Mucosa of rectum (tissue), 2 donors: ENCODE results near the gene SPACA6.
A peak's percentile ranks its signal among the peaks of the same experiment; 100 is the strongest.

ENCODE experiments used
- H3K27ac ChIP-seq, 2 donors: one replicate each; pipeline ENCODE4 v1.7.0; 2013; ENCODE audit warnings: inconsistent platforms in 2 of 2, low read depth in 2 of 2, low read length in 2 of 2
- H3K27me3 ChIP-seq, 2 donors: one replicate each; pipeline ENCODE4 v1.7.0; 2013; ENCODE audit warnings: low read length in 2 of 2; ENCODE audit not compliant: control insufficient read depth in 2 of 2, insufficient read depth in 2 of 2
- H3K36me3 ChIP-seq, 2 donors: one replicate each; pipeline ENCODE4 v1.7.0; 2013; ENCODE audit warnings: low read length in 2 of 2; ENCODE audit not compliant: control insufficient read depth in 2 of 2, insufficient read depth in 2 of 2
- H3K4me1 ChIP-seq, 2 donors: one replicate each; pipeline ENCODE4 v1.7.0; 2013; ENCODE audit warnings: low read length in 2 of 2, mild to moderate bottlenecking in 1 of 2; ENCODE audit not compliant: control insufficient read depth in 2 of 2, insufficient read depth in 2 of 2
- H3K4me3 ChIP-seq, 2 donors: one replicate each; pipeline ENCODE4 v1.7.0; 2013; ENCODE audit warnings: low read length in 2 of 2
- H3K9ac ChIP-seq, 2 donors: one replicate each; pipeline ENCODE4 v1.7.0; 2013; ENCODE audit warnings: low read length in 2 of 2, low read depth in 1 of 2, mild to moderate bottlenecking in 1 of 2
- H3K9me3 ChIP-seq, 2 donors: one replicate each; pipeline ENCODE4 v1.7.0; 2013; ENCODE audit warnings: low read length in 2 of 2; ENCODE audit not compliant: control insufficient read depth in 2 of 2
- donor health status: healthy.
- donor health status: Normal muscosa, but diverticular disease.

The SPACA6 gene

DNA sequence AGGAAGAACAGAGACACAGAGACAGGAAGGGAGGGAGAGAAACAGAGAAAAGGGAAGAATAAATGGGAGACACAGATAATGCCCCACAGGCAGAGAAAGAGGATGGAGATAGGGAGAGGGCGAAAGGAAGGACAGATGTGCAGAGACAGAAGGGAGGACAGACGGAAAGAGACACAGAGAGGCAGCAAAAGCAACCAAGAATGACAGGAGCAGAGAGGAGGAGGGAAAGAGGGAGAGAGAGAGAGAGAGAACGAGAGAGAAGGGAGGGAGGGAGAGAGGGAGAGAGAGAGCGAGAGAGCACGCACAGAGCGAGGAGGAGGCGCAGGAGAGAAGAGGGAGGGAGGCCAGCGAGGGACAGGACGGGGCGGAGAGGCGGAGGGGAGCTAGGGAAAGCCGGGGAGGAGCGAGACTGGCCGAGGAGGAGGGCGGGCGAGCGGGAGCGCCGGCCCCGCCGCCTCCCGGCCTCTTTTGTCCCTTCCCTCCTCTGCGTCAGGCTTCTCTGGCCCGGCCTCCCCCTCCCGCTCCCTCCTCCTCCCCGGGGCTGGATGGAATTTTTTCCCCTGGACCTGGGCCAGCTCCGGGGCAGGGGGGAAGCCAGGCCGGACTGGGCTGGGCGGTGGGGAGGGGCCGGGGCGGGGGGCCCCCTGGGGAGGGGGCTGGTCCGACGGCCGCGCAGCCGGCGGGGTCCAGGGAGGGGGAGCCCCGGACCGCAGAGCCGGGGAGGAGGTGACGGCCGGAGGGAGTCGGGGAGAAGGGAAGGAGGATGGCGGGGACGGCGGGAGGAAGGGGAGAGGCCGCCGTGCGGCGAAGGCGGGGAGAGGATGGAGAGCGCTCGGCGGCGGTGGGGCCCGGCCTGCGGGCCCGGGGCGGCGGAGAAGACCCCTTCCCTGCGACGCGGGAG, 4.2 kb upstream of the SPACA6 start:
- no peaks in the 10 kb centered on the region for H3K36me3 ChIP-seq
- H3K4me3 ChIP-seq = peak overlapping the region; percentile 56 to 69
- H3K9me3 ChIP-seq = no peaks in the 10 kb centered on the region
- peaks cover 10 to 11% of the 10 kb centered on the region in 2 donors for H3K27me3 ChIP-seq
- H3K27ac ChIP-seq = peak overlapping the region; percentile 72 to 80
- peak overlapping the region; percentile 16 to 58 for H3K9ac ChIP-seq
- peaks cover 6 to 11% of the 10 kb centered on the region in 2 donors for H3K4me1 ChIP-seq

DNA sequence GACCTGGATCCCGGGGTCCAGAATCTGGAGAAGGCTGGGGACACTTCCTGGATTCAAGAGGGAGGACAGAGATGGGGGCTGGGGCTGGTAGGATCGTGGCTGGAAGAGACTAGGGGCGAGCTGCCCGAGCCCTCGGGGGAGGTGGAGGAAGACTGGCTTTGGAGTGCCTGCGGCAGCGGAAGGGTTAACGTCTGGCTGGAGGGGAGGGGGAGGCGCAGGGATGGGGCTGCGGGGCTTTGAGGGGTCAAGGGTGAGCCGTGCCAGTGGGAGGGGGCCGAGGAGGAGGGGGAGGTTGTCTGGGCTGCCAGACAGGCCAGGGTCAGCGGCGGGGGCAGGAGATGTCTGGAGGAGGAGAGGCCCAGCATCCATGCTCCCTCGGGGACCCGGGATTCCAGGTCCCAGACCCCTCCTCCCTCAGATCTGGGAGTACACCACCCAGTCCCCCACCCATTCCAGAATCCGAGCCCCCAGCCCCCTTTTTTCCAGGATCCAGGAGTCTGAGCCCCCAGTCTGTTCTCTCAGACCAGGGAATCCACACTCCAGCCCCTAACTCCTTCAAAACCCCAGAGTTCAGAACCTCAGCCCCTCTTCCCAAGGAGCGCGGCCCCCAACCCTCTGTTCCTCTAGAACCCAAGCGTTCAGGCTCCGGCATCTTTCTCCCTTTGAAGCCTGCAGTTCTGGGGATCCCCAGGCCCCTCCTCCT, 3.2 kb upstream of the SPACA6 start:
- peaks cover 6 to 11% of the 10 kb centered on the region in 2 donors for H3K4me1 ChIP-seq
- H3K9ac ChIP-seq = peak overlapping the region; percentile 27 to 32
- H3K4me3 ChIP-seq = peak overlapping the region; percentile 50 to 80
- no peaks in the 10 kb centered on the region for H3K9me3 ChIP-seq
- peaks cover 2% of the 10 kb centered on the region in 2 donors for H3K36me3 ChIP-seq
- peaks cover 7 to 10% of the 10 kb centered on the region in 2 donors for H3K27me3 ChIP-seq
- peak overlapping the region; percentile 72 to 80 for H3K27ac ChIP-seq

DNA sequence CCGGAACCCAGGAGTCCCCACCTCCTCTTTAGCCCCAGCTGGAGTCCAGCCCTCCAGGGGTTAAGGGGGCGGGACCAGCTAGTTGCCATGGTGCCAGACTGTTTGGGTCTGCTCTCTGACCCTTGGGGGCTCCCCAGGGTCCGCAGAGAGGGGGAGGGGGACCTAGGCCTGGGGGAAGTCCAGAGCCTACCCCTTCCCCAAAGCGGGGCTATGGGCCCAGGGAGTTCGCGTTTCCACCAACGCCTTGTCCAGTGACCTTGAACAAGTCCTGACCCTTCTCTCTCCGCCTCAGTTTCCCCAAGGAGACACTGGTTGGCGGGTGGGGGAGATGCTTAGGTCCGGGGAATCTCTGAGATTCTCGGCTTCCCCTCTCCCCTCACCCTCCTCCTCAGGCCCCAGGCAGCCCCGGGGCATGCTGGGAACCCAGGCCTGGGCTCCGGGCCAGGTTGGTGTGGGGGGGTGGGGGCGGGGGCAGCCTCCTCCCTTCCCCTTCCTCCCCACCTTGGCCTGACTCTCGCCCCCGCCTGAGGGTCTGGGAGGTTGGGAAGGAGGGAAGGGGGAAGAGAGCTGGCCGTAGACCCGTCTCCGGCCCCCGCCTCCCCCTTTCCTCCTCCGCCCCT, 2.6 kb upstream of the SPACA6 start:
- H3K9ac ChIP-seq = peak overlapping the region; percentile 27 to 52
- H3K9me3 ChIP-seq = no peaks in the 10 kb centered on the region
- peaks cover 2 to 3% of the 10 kb centered on the region in 2 donors for H3K36me3 ChIP-seq
- H3K4me3 ChIP-seq = peak overlapping the region; percentile 50 to 80
- peak overlapping the region; percentile 12 to 80 for H3K27ac ChIP-seq
- peaks cover 7 to 10% of the 10 kb centered on the region in 2 donors for H3K27me3 ChIP-seq
- H3K4me1 ChIP-seq = peaks cover 6 to 11% of the 10 kb centered on the region in 2 donors

GRCh38 chr19:51691074-51691583, 2.0 kb upstream of the SPACA6 start:
- H3K36me3 ChIP-seq = peaks cover 2 to 3% of the 10 kb centered on the region in 2 donors
- H3K27ac ChIP-seq = peak overlapping the region; percentile 12 to 56
- peak overlapping the region in 1 of 2 donors; percentile 37 for H3K4me3 ChIP-seq
- H3K27me3 ChIP-seq = peaks cover 7 to 10% of the 10 kb centered on the region in 2 donors
- peaks cover 6 to 11% of the 10 kb centered on the region in 2 donors for H3K4me1 ChIP-seq
- H3K9ac ChIP-seq = peak overlapping the region in 1 of 2 donors; percentile 34
- H3K9me3 ChIP-seq = no peaks in the 10 kb centered on the region

- Histone ChIP-seq H3K27me3 (peaks cover 7 to 10% of the 10 kb centered on the region in 2 donors), H3K9ac (peak overlapping the region in 1 of 2 donors; percentile 34), H3K36me3 (peaks cover 2 to 3% of the 10 kb centered on the region in 2 donors), H3K4me3 (peak overlapping the region in 1 of 2 donors; percentile 37), H3K9me3 (no peaks in the 10 kb centered on the region), H3K27ac (peak overlapping the region in 1 of 2 donors; percentile 56), H3K4me1 (peaks cover 6 to 11% of the 10 kb centered on the region in 2 donors)
These were observed 1.3 kb upstream of the SPACA6 start for GRCh38 chr19:51691584-51692428.

- Histone ChIP-seq H3K4me1 (peaks cover 6 to 11% of the 10 kb centered on the region in 2 donors), H3K9ac (no peak overlapping the region), H3K9me3 (no peaks in the 10 kb centered on the region), H3K27me3 (peaks cover 7% of the 10 kb centered on the region in 2 donors), H3K36me3 (peaks cover 2 to 3% of the 10 kb centered on the region in 2 donors), H3K4me3 (no peak overlapping the region), H3K27ac (no peak overlapping the region)
These were observed 662 bp upstream of the SPACA6 start for GRCh38 chr19:51692468-51692867.

GRCh38 chr19:51693819-51694218, 689 bp downstream of the SPACA6 start:
- H3K27ac ChIP-seq = no peak overlapping the region
- H3K4me3 ChIP-seq = no peak overlapping the region
- H3K36me3 ChIP-seq = peaks cover 2 to 3% of the 10 kb centered on the region in 2 donors
- peaks cover 0 to 3% of the 10 kb centered on the region in 2 donors for H3K4me1 ChIP-seq
- no peaks in the 10 kb centered on the region for H3K9me3 ChIP-seq
- H3K27me3 ChIP-seq = peaks cover 0 to 3% of the 10 kb centered on the region in 2 donors
- H3K9ac ChIP-seq = no peak overlapping the region

DNA sequence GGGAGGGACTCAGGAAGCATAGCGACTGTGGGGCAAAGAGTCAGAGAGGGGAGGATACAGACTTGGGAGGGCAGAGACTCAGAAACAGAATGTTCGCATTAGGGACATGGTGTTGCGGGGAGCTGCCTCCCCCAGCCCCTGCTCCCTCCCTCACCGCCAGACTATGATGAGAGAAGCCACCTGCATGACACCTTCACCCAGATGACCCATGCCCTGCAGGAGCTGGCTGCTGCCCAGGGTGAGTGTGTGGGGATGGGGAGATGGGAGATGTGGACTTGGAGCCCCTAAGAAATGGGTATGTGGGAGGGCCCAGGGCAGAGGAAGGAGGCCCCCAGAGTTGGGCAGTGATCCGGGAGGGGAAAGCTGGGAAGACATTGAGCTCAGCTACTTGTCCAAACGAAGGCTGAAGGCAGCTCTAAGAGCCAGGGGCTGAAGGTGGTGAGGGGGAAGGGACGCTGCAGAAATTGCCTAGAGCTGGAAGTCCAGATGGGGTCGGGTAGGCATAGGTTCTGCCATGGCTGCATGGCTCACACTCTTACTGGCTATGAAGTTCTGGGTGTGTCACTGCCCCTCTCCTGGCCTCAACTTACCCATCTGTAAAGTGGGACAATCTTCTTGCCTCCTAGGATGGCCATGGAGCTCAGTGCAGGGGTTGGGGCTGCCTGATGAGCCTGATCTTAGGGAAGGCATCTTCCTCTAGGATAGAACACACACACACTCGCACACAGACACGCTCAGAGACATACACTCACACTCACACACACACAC, 1.4 kb downstream of the SPACA6 start:
- Histone ChIP-seq H3K9ac (no peak overlapping the region), H3K36me3 (peaks cover 2 to 3% of the 10 kb centered on the region in 2 donors), H3K9me3 (no peaks in the 10 kb centered on the region), H3K4me1 (peaks cover 0 to 3% of the 10 kb centered on the region in 2 donors), H3K4me3 (no peak overlapping the region), H3K27me3 (peaks cover 0 to 3% of the 10 kb centered on the region in 2 donors), H3K27ac (no peak overlapping the region)
